ENCODE measurements around the gene GDPD1. TPM values are rescaled to one million over a fixed set of nuclear protein-coding genes. Genes with fewer than 3 reads are reported as not detected.

Gene GDPD1
- total RNA-seq, 1 experiment from 2014 or later: 2.6 TPM

DNA sequence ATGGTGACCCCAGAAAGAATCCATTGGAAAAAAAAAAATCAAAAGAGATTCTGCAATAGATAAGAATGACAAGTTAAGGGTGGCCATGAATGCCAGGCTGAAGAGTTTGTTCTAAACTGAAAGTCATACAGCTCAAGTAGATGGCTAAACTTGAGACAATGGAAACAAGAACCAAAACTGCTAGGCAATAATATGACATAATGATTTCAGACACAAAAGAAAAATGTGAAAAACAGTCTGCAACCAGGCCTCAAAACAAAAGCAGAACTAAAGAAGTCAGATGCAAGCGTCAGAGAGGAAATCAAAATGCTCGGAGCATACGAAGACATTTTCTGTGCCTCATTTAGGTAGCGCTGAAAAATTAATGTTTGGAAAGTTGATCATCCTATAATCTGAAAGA is 56.7 kb downstream of the GDPD1 start:
- H2BK12ac ChIP-seq (ENCODE audit: insufficient read length, low read depth, low read length): no peak overlapping the region
- H3K56ac ChIP-seq (ENCODE audit: insufficient read length, low read depth, low read length): no peak overlapping the region
- H4K20me1 ChIP-seq (ENCODE audit: control insufficient read depth, insufficient read depth, insufficient read length): no peaks in the 10 kb centered on the region
- H2AFZ ChIP-seq (ENCODE audit: low read length): no peak overlapping the region
- H3K4me2 ChIP-seq (ENCODE audit: insufficient read depth, insufficient read length, low read length): no peak overlapping the region
- H4K5ac ChIP-seq (ENCODE audit: insufficient read length, low read depth, low read length): no peak overlapping the region
- no peaks in the 10 kb centered on the region for H3K27me3 Mint-ChIP-seq (ENCODE audit: low read depth)
- H3K23me2 ChIP-seq (ENCODE audit: insufficient read length, low read depth, low read length, poor library complexity, severe bottlenecking): no peaks in the 10 kb centered on the region
- no peak overlapping the region for H2BK5ac ChIP-seq (ENCODE audit: insufficient read length, low read length)
- no peaks in the 10 kb centered on the region for H3K4me1 ChIP-seq (ENCODE audit: insufficient read depth, low read length)
- DNase-seq: no peak
- H3K27me3 ChIP-seq (ENCODE audit: insufficient read depth, low read length): no peaks in the 10 kb centered on the region
- no peak overlapping the region for H3K14ac ChIP-seq (ENCODE audit: insufficient read depth, low read length)
- no peak overlapping the region for H2BK120ac ChIP-seq (ENCODE audit: low read depth, low read length, poor library complexity, severe bottlenecking)
- H3K9me3 ChIP-seq (ENCODE audit: control insufficient read depth, low read depth, low read length): no peaks in the 10 kb centered on the region
- no peaks in the 10 kb centered on the region for H3K79me1 ChIP-seq (ENCODE audit: insufficient read depth, low read depth, low read length, poor library complexity, severe bottlenecking)
- H3K23ac ChIP-seq (ENCODE audit: insufficient read length, low read depth, low read length): no peak overlapping the region
- H4K8ac ChIP-seq (replicated peaks; ENCODE audit: insufficient read length, low read depth, low read length): no peak overlapping the region
- no peak overlapping the region for H2AK5ac ChIP-seq (ENCODE audit: insufficient read length, low read length)
- H3K4me3 Mint-ChIP-seq: no peak overlapping the region
- H3K27ac Mint-ChIP-seq: no peak overlapping the region; a peak in 1 of 7 replicates
- H3K9ac ChIP-seq (ENCODE audit: extremely low read depth, insufficient read length, low read length): no peak overlapping the region
- TF ChIP-seq CTCF (conservative IDR thresholded peaks at IDR 0.05): no peak
- WGBS (ENCODE audit: extremely low coverage, insufficient read length, low lambda C conversion rate): no CpG with 5 or more reads among the region's 4 CpGs
- H4K91ac ChIP-seq (ENCODE audit: insufficient read length, low read depth, low read length): no peak overlapping the region
- no peak overlapping the region for H3K4ac ChIP-seq (ENCODE audit: low read depth, low read length)
- peaks cover 0 to 2% (median 0%) of the 10 kb centered on the region in 3 experiments; a peak in 1 of 7 replicates for H3K36me3 Mint-ChIP-seq (ENCODE audit: insufficient read depth in 1 of 3, low read depth in 3 of 3)
- no peaks in the 10 kb centered on the region for H3K79me2 ChIP-seq (ENCODE audit: insufficient read depth, low read length)
- H3K4me1 Mint-ChIP-seq: no peaks in the 10 kb centered on the region
- no peak overlapping the region for H3T11ph ChIP-seq (ENCODE audit: low read length)
- H2BK20ac ChIP-seq (ENCODE audit: low read depth, low read length, poor library complexity, severe bottlenecking): no peak overlapping the region
- no peak overlapping the region for H3K27ac ChIP-seq (ENCODE audit: insufficient read length, low read depth, low read length)
- no peak overlapping the region for H2BK15ac ChIP-seq (ENCODE audit: low read depth, low read length)
- H3K18ac ChIP-seq (ENCODE audit: insufficient read length, low read depth, low read length): no peak overlapping the region
- H3K9me3 Mint-ChIP-seq: 0 out of 5 replicates have a peak, but pooled peaks cover 0 to 2% of the 10 kb centered on the region in 2 experiments
